ENCODE results near the gene RIMS1.

GRCh38 chr6:72149715-72150114 lies 263.4 kb downstream of the RIMS1 start:
- TF ChIP-seq CTCF (IDR thresholded peaks at IDR 0.05; ENCODE audit: extremely low read depth in 1 of 2, insufficient read depth in 1 of 2, low read depth in 1 of 2, low read length in 2 of 2) (no peak), POLR2A (IDR thresholded peaks at IDR 0.05; ENCODE audit: low read depth, low read length) (no peak), MAX (IDR thresholded peaks at IDR 0.05; ENCODE audit: insufficient read depth, insufficient read length) (no peak), EZH2 (IDR thresholded peaks at IDR 0.05; ENCODE audit: borderline replicate concordance, low read depth, low read length, severe bottlenecking) (no peak), GATA2 (IDR thresholded peaks at IDR 0.05; ENCODE audit: insufficient read depth, insufficient read length, low read depth, low read length) (no peak), JUN (IDR thresholded peaks at IDR 0.05; ENCODE audit: borderline replicate concordance, insufficient read depth, insufficient read length, low read depth) (no peak), FOS (IDR thresholded peaks at IDR 0.05; ENCODE audit: borderline replicate concordance, insufficient read depth, low read length) (no peak), POLR2AphosphoS5 (IDR thresholded peaks at IDR 0.05; ENCODE audit: insufficient read depth, low read depth, low read length) (no peak), MYC (IDR thresholded peaks at IDR 0.05; ENCODE audit: low read depth, low read length) (no peak)
